Activated naive CD8-positive, alpha-beta T cell treated with anti-CD3 and anti-CD28 coated beads, Interleukin-2, amount 10 ng/mL, durations not matched to agents 7 days and 5 days (primary cell): ENCODE measurements around the gene FAM240B. TPM values are rescaled to one million over a fixed set of nuclear protein-coding genes. Genes with fewer than 3 reads are reported as not detected.

ENCODE experiments used
- ATAC-seq: fragments of 150-1000 bp; cut with Tn5 transposase; one replicate; pipeline ENCODE4 v1.10.0; 2021; ENCODE audit warnings: low read depth, moderate library complexity
- POLR2A ChIA-PET: fragments of 350-600 bp; sonication (Branson Sonifier 250); formaldehyde crosslinking; loops from one replicate; lab custom pipeline; 2021; ENCODE audit warnings: antibody characterized with exemption; lab: Charles Lee
- DNase-seq: peaks from one replicate; pipeline ENCODE4 v3.0.0; 2021
- H3K27ac Mint-ChIP-seq: one replicate; pipeline ENCODE4 v1.8.0; 2022; ENCODE audit warnings: mild to moderate bottlenecking, mixed read lengths
- H3K27me3 Mint-ChIP-seq: one replicate; pipeline ENCODE4 v1.8.0; 2022; ENCODE audit warnings: mild to moderate bottlenecking, moderate library complexity, mixed read lengths
- H3K36me3 Mint-ChIP-seq: one replicate; pipeline ENCODE4 v1.8.0; 2021; ENCODE audit warnings: mild to moderate bottlenecking, mixed read lengths
- H3K4me1 Mint-ChIP-seq: one replicate; pipeline ENCODE4 v1.8.0; 2021; ENCODE audit warnings: mixed read lengths
- H3K4me3 Mint-ChIP-seq: one replicate; pipeline ENCODE4 v1.8.0; 2022; ENCODE audit warnings: mild to moderate bottlenecking, moderate library complexity, mixed read lengths
- H3K9me3 Mint-ChIP-seq: one replicate; pipeline ENCODE4 v1.8.0; 2021; ENCODE audit warnings: mixed read lengths
- total RNA-seq, 2 experiments: library from RNA; stranded (reverse); gene quantifications; one replicate each; pipeline ENCODE4 v1.2.3, GENCODE V29; 2021

FAM240B gene
- total RNA-seq, 2 experiments from 2014 or later: not detected

GRCh38 chr9:38692707-38693106 lies 27.2 kb downstream of the FAM240B start:
- POLR2A ChIA-PET: no interaction called here

GRCh38 chr9:38690574-38690973 lies 29.4 kb downstream of the FAM240B start:
- H3K4me3 Mint-ChIP-seq: no peak overlapping the region
- H3K9me3 Mint-ChIP-seq: no peaks in the 10 kb centered on the region
- POLR2A ChIA-PET: no interaction called here
- DNase-seq (no peak), ATAC-seq (no peak)
- H3K27ac Mint-ChIP-seq: no peak overlapping the region
- H3K4me1 Mint-ChIP-seq: peaks cover 3% of the 10 kb centered on the region
- peaks cover 6% of the 10 kb centered on the region for H3K27me3 Mint-ChIP-seq
- H3K36me3 Mint-ChIP-seq: no peaks in the 10 kb centered on the region

More at GRCh38 chr9:38692707-38693106, 27.2 kb downstream of the FAM240B start:
- no peak for DNase-seq
- H3K4me3 Mint-ChIP-seq: no peak overlapping the region
- ATAC-seq: no peak
- H3K36me3 Mint-ChIP-seq: no peaks in the 10 kb centered on the region
- no peaks in the 10 kb centered on the region for H3K9me3 Mint-ChIP-seq
- H3K4me1 Mint-ChIP-seq: no peaks in the 10 kb centered on the region
- no peak overlapping the region for H3K27ac Mint-ChIP-seq
- peaks cover 6% of the 10 kb centered on the region for H3K27me3 Mint-ChIP-seq

- Mint-ChIP-seq H3K9me3 (no peaks in the 10 kb centered on the region), H3K4me3 (no peak overlapping the region), H3K4me1 (peaks cover 3% of the 10 kb centered on the region), H3K27ac (no peak overlapping the region), H3K27me3 (peaks cover 6% of the 10 kb centered on the region), H3K36me3 (no peaks in the 10 kb centered on the region)
- ATAC-seq: no peak
- POLR2A ChIA-PET: no interaction called here
- DNase-seq: no peak
Measured at GRCh38 chr9:38689678-38690077, 30.3 kb downstream of the FAM240B start.

GRCh38 chr9:38687992-38688391 lies 31.9 kb downstream of the FAM240B start:
- Mint-ChIP-seq H3K27me3 (peaks cover 6% of the 10 kb centered on the region), H3K27ac (no peak overlapping the region), H3K36me3 (no peaks in the 10 kb centered on the region), H3K4me1 (peaks cover 3% of the 10 kb centered on the region), H3K9me3 (no peaks in the 10 kb centered on the region), H3K4me3 (no peak overlapping the region)
- no peak for ATAC-seq
- POLR2A ChIA-PET: no interaction called here
- DNase-seq: no peak

GRCh38 chr9:38687389-38687842 lies 32.5 kb downstream of the FAM240B start:
- H3K4me1 Mint-ChIP-seq: peaks cover 3% of the 10 kb centered on the region
- peaks cover 6% of the 10 kb centered on the region for H3K27me3 Mint-ChIP-seq
- DNase-seq (peak; percentile 59), ATAC-seq (peak; percentile 85)
- peak overlapping the region; percentile 65 for H3K4me3 Mint-ChIP-seq
- no peaks in the 10 kb centered on the region for H3K36me3 Mint-ChIP-seq
- POLR2A ChIA-PET: no interaction called here
- no peak overlapping the region for H3K27ac Mint-ChIP-seq
- no peaks in the 10 kb centered on the region for H3K9me3 Mint-ChIP-seq

GRCh38 chr9:38686933-38687332 lies 33.0 kb downstream of the FAM240B start:
- peaks cover 6% of the 10 kb centered on the region for H3K27me3 Mint-ChIP-seq
- H3K27ac Mint-ChIP-seq: no peak overlapping the region
- POLR2A ChIA-PET: no interaction called here
- ATAC-seq (no peak), DNase-seq (no peak)
- no peaks in the 10 kb centered on the region for H3K36me3 Mint-ChIP-seq
- H3K4me3 Mint-ChIP-seq: peak overlapping the region; percentile 65
- no peaks in the 10 kb centered on the region for H3K9me3 Mint-ChIP-seq
- H3K4me1 Mint-ChIP-seq: peaks cover 3% of the 10 kb centered on the region

GRCh38 chr9:38685535-38685934 lies 34.4 kb downstream of the FAM240B start:
- Mint-ChIP-seq H3K36me3 (no peaks in the 10 kb centered on the region), H3K4me1 (peaks cover 3% of the 10 kb centered on the region), H3K27me3 (peaks cover 4% of the 10 kb centered on the region), H3K27ac (no peak overlapping the region), H3K9me3 (no peaks in the 10 kb centered on the region), H3K4me3 (no peak overlapping the region)
- DNase-seq (no peak), ATAC-seq (no peak)
- POLR2A ChIA-PET: no interaction called here

GRCh38 chr9:38683336-38683735 lies 36.6 kb downstream of the FAM240B start:
- no peak overlapping the region for H3K27ac Mint-ChIP-seq
- DNase-seq: no peak
- no peaks in the 10 kb centered on the region for H3K36me3 Mint-ChIP-seq
- no peaks in the 10 kb centered on the region for H3K27me3 Mint-ChIP-seq
- H3K9me3 Mint-ChIP-seq: no peaks in the 10 kb centered on the region
- POLR2A ChIA-PET: no interaction called here
- ATAC-seq: no peak
- H3K4me3 Mint-ChIP-seq: no peak overlapping the region
- H3K4me1 Mint-ChIP-seq: peaks cover 3% of the 10 kb centered on the region

- H3K4me1 Mint-ChIP-seq: peaks cover 3% of the 10 kb centered on the region
- no peak for DNase-seq
- no peak overlapping the region for H3K27ac Mint-ChIP-seq
- H3K27me3 Mint-ChIP-seq: peaks cover 3% of the 10 kb centered on the region
- no peak for ATAC-seq
- no peaks in the 10 kb centered on the region for H3K9me3 Mint-ChIP-seq
- POLR2A ChIA-PET: no interaction called here
- H3K36me3 Mint-ChIP-seq: no peaks in the 10 kb centered on the region
- no peak overlapping the region for H3K4me3 Mint-ChIP-seq
Measured at GRCh38 chr9:38682713-38683112, 37.2 kb downstream of the FAM240B start.

GRCh38 chr9:38681747-38682227 lies 38.1 kb downstream of the FAM240B start:
- POLR2A ChIA-PET: no interaction called here
- Mint-ChIP-seq H3K4me1 (peaks cover under 1% of the 10 kb centered on the region), H3K9me3 (no peaks in the 10 kb centered on the region), H3K36me3 (no peaks in the 10 kb centered on the region), H3K27ac (no peak overlapping the region), H3K4me3 (no peak overlapping the region), H3K27me3 (peaks cover 9% of the 10 kb centered on the region)
- DNase-seq (no peak), ATAC-seq (no peak)

- Mint-ChIP-seq H3K27ac (no peak overlapping the region), H3K4me3 (no peak overlapping the region), H3K27me3 (peaks cover 9% of the 10 kb centered on the region), H3K9me3 (no peaks in the 10 kb centered on the region), H3K4me1 (no peaks in the 10 kb centered on the region), H3K36me3 (no peaks in the 10 kb centered on the region)
- ATAC-seq: no peak
- no peak for DNase-seq
- POLR2A ChIA-PET: no interaction called here
Measured at GRCh38 chr9:38680837-38681445, 39.0 kb downstream of the FAM240B start.

- H3K36me3 Mint-ChIP-seq: no peaks in the 10 kb centered on the region
- no peak for ATAC-seq
- POLR2A ChIA-PET: no interaction called here
Measured at GRCh38 chr9:38677660-38678303, 42.2 kb downstream of the FAM240B start.

GRCh38 chr9:38675831-38676230 lies 44.1 kb downstream of the FAM240B start:
- DNase-seq (no peak), ATAC-seq (no peak)
- Mint-ChIP-seq H3K9me3 (no peaks in the 10 kb centered on the region), H3K27ac (no peak overlapping the region), H3K4me1 (peaks cover 3% of the 10 kb centered on the region), H3K4me3 (no peak overlapping the region), H3K36me3 (no peaks in the 10 kb centered on the region), H3K27me3 (peaks cover 9% of the 10 kb centered on the region)
- POLR2A ChIA-PET: no interaction called here

More at GRCh38 chr9:38677660-38678303, 42.2 kb downstream of the FAM240B start:
- no peak for DNase-seq
- H3K27ac Mint-ChIP-seq: no peak overlapping the region
- no peaks in the 10 kb centered on the region for H3K9me3 Mint-ChIP-seq
- H3K4me3 Mint-ChIP-seq: no peak overlapping the region
- H3K27me3 Mint-ChIP-seq: peaks cover 9% of the 10 kb centered on the region
- H3K4me1 Mint-ChIP-seq: no peaks in the 10 kb centered on the region

GRCh38 chr9:38675211-38675610 lies 44.7 kb downstream of the FAM240B start:
- ATAC-seq (no peak), DNase-seq (no peak)
- H3K9me3 Mint-ChIP-seq: no peaks in the 10 kb centered on the region
- H3K36me3 Mint-ChIP-seq: no peaks in the 10 kb centered on the region
- peaks cover 3% of the 10 kb centered on the region for H3K4me1 Mint-ChIP-seq
- H3K27ac Mint-ChIP-seq: no peak overlapping the region
- no peak overlapping the region for H3K4me3 Mint-ChIP-seq
- POLR2A ChIA-PET: no interaction called here
- peaks cover 9% of the 10 kb centered on the region for H3K27me3 Mint-ChIP-seq
